ENCODE measurements around the gene PDE8A. TPM values are rescaled to one million over a fixed set of nuclear protein-coding genes. Genes with fewer than 3 reads are reported as not detected.
A peak's percentile ranks its signal among the peaks of the same experiment; 100 is the strongest.

The PDE8A gene
- total RNA-seq, 2 donors from 2014 or later: 19.2 to 23.2 TPM

- Histone ChIP-seq H3K27ac (no peak overlapping the region), H3K36me3 (no peaks in the 10 kb centered on the region), H3K4me1 (peaks cover 0 to 18% of the 10 kb centered on the region in 2 donors), H3K4me3 (no peak overlapping the region), H3K9me3 (no peaks in the 10 kb centered on the region), H3K27me3 (no peaks in the 10 kb centered on the region)
- DNase-seq (ENCODE audit: low spot score): no peak
- TF ChIP-seq CTCF (IDR thresholded peaks at IDR 0.05): no peak
Observed at GRCh38 chr15:84942456-84942855, 39.2 kb upstream of the PDE8A start.

DNA sequence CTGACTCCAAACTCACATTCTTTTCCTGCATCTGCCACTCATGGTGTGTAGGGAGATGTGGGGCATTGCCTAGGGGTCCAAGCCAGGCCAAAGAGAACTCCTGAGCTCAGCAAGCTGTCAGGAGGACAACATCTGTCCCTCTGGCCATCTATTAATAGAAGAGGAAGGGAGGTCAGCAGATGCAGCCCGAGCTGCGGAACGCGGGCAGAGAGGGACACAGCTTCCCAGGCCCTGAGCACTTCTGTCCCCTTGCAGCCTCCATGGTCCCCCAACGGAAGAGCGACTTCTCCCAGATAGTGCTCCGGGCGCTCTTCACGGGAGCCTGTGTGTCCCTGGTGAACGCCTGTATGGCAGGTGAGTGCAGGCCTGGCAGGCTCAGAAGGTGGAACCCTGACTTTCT lies 37.3 kb upstream of the PDE8A start:
- H3K27me3 ChIP-seq: no peaks in the 10 kb centered on the region
- no peaks in the 10 kb centered on the region for H3K9me3 ChIP-seq
- peaks cover 0 to 23% of the 10 kb centered on the region in 2 donors for H3K4me1 ChIP-seq
- H3K27ac ChIP-seq: peak overlapping the region in 1 of 2 donors; percentile 51
- no peak for TF ChIP-seq CTCF (IDR thresholded peaks at IDR 0.05)
- H3K4me3 ChIP-seq: no peak overlapping the region
- H3K36me3 ChIP-seq: no peaks in the 10 kb centered on the region
- no peak for DNase-seq (ENCODE audit: low spot score)

GRCh38 chr15:84944861-84945260 lies 36.8 kb upstream of the PDE8A start:
- peak overlapping the region in 1 of 2 donors; percentile 51 for H3K27ac ChIP-seq
- no peak for TF ChIP-seq CTCF (IDR thresholded peaks at IDR 0.05)
- H3K4me3 ChIP-seq: no peak overlapping the region

DNA sequence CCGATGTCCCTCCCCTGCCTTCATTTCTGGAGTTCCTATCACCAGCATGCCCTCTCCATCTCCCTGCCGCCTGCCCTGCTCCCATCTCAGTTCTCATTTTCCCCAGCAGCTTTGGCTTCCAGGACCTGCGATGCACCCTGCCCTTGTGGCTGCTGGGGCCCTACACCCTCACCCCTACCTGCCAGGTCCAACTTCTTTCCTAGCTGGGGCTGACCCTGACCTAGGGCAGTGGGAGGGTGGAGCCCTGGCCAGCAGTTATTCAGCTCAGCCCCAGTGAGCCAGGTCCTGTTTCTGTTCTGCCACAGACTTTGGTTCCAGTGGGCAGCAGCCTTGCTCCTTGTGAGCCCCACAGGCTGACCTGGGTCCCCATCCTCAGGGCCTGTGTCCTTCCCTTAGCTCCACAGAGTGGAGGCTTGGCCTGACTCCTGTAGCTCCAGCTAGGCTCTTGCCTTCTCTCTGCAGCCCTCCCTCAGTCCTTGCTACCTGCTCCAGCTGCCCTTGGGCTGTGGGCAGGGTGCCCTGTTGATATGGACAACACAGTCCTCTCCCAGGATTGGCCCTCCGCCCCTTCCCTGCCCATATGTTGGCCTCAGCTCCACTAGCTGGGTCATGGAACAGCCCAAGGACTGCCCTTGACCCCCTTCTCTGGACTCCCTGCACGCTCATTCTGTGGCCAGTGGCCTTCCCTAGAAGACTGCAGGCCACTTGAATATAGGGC lies 34.7 kb upstream of the PDE8A start:
- TF ChIP-seq CTCF (IDR thresholded peaks at IDR 0.05): no peak
- DNase-seq (ENCODE audit: low spot score): no peak
- Histone ChIP-seq H3K27me3 (no peaks in the 10 kb centered on the region), H3K9me3 (no peaks in the 10 kb centered on the region), H3K4me1 (peaks cover 0 to 26% of the 10 kb centered on the region in 2 donors), H3K27ac (no peak overlapping the region), H3K36me3 (no peaks in the 10 kb centered on the region), H3K4me3 (no peak overlapping the region)

More at GRCh38 chr15:84944861-84945260, 36.8 kb upstream of the PDE8A start:
- Histone ChIP-seq H3K4me1 (peaks cover 0 to 24% of the 10 kb centered on the region in 2 donors), H3K36me3 (no peaks in the 10 kb centered on the region), H3K9me3 (no peaks in the 10 kb centered on the region), H3K27me3 (no peaks in the 10 kb centered on the region)
- DNase-seq (ENCODE audit: low spot score): no peak

GRCh38 chr15:84947947-84948830 lies 33.5 kb upstream of the PDE8A start:
- DNase-seq (ENCODE audit: low spot score): peak; percentile 77
- no peak for TF ChIP-seq CTCF (IDR thresholded peaks at IDR 0.05)

More at GRCh38 chr15:84947947-84948830, 33.5 kb upstream of the PDE8A start:
- Histone ChIP-seq H3K4me1 (peaks cover 0 to 26% of the 10 kb centered on the region in 2 donors), H3K27me3 (no peaks in the 10 kb centered on the region), H3K4me3 (no peak overlapping the region), H3K27ac (peak overlapping the region; percentile 31 to 42), H3K36me3 (no peaks in the 10 kb centered on the region), H3K9me3 (no peaks in the 10 kb centered on the region)
